Activated CD8-positive, alpha-beta memory T cell treated with anti-CD3 and anti-CD28 coated beads, Interleukin-2, amount 10 ng/mL, durations not matched to agents 7 days and 5 days (primary cell): ENCODE results near the gene CYP2F1. TPM values are rescaled to one million over a fixed set of nuclear protein-coding genes. Genes with fewer than 3 reads are reported as not detected.
"Not testable (repeated sequence)": the region's sequence is repeated elsewhere in the genome, so short reads cannot be mapped to it uniquely, and the experiment has no call there.

ENCODE experiments used
- ATAC-seq: fragments of 150-1000 bp; cut with Tn5 transposase; one replicate; pipeline ENCODE4 v1.10.0; 2021; ENCODE audit warnings: moderate library complexity
- CTCF ChIA-PET: fragments of 350-600 bp; sonication (Branson Sonifier 250); formaldehyde crosslinking; loops from one replicate; lab custom pipeline; 2021; ENCODE audit warnings: antibody characterized with exemption; lab: Charles Lee
- DNase-seq: peaks from one replicate; pipeline ENCODE4 v3.0.0-alpha.2; 2020
- H3K27ac Mint-ChIP-seq: one replicate; pipeline ENCODE4 v1.8.0; 2021; ENCODE audit warnings: mild to moderate bottlenecking, mixed read lengths
- H3K27me3 Mint-ChIP-seq: one replicate; pipeline ENCODE4 v1.8.0; 2021; ENCODE audit warnings: mixed read lengths
- H3K36me3 Mint-ChIP-seq: one replicate; pipeline ENCODE4 v1.8.0; 2021; ENCODE audit warnings: mild to moderate bottlenecking, mixed read lengths
- H3K4me1 Mint-ChIP-seq: one replicate; pipeline ENCODE4 v1.8.0; 2021; ENCODE audit warnings: mixed read lengths
- H3K4me3 Mint-ChIP-seq: one replicate; pipeline ENCODE4 v1.8.0; 2021; ENCODE audit warnings: mild to moderate bottlenecking, moderate library complexity, mixed read lengths
- H3K9me3 Mint-ChIP-seq: one replicate; pipeline ENCODE4 v1.8.0; 2022; ENCODE audit warnings: low read depth, mixed read lengths
- total RNA-seq, 2 experiments: library from RNA; stranded (reverse); gene quantifications; one replicate each; pipeline ENCODE4 v1.2.3, GENCODE V29; 2021

Gene CYP2F1
- total RNA-seq, 2 experiments from 2014 or later, result not detected

DNA sequence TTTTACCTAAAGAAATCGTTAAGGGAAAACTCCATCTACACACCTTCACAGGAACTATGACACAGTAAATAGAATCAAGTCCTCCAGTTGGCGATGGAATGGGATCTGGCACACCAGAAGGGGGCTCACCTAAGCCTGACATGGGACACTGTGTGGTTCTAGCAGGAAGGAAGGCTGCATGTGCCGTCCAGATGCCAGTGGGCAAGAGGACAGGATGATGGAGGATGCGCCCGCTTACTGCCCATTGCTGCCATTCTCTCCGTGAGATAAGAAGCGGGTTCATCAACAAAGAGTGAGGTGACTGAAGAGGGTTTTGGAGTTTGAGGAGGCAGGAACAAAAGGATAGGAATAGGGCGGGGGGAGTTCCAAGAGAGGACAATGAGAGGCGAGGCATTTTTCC, 2.9 kb upstream of the CYP2F1 start:
- no peaks in the 10 kb centered on the region for H3K9me3 Mint-ChIP-seq
- H3K4me3 Mint-ChIP-seq, result no peak overlapping the region
- H3K27ac Mint-ChIP-seq, result no peak overlapping the region
- H3K27me3 Mint-ChIP-seq, result peaks cover 3% of the 10 kb centered on the region
- no peak for ATAC-seq
- no peaks in the 10 kb centered on the region for H3K36me3 Mint-ChIP-seq
- CTCF ChIA-PET, result interaction anchor here (1.8 kb wide), 1 partner anchor 33 kb away, joined by 5 read pairs; no protein-coding TSS in a partner anchor
- H3K4me1 Mint-ChIP-seq, result no peaks in the 10 kb centered on the region
- DNase-seq, result no peak

DNA sequence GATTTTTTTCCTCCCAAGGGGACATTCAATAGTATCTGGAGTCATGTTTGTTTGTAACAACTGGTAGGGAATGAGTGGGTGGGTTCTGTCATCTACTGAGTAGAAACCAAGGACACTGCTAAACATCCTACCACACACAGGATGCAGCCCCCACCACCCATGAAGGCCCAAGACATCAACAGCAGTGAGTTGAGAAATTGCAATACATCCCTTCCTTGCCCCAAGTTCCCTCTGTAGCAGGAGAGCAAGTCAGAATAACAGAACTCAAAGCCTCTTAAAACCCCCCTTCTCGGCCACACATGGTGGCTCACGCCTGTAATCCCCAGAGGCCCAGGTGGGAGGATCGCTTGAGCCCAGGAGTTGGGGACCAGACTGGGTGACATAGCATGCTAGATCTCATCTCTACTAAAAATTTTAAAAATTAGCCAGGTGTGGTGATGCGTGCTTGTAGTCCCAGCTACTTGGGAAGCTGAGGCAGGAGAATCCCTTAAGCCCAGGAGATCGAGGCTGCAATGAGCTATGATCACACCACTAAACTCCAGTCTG, 2.4 kb upstream of the CYP2F1 start:
- no peaks in the 10 kb centered on the region for H3K9me3 Mint-ChIP-seq
- no peaks in the 10 kb centered on the region for H3K36me3 Mint-ChIP-seq
- DNase-seq, result no peak
- ATAC-seq, result no peak
- peaks cover 3% of the 10 kb centered on the region for H3K27me3 Mint-ChIP-seq
- no peaks in the 10 kb centered on the region for H3K4me1 Mint-ChIP-seq
- CTCF ChIA-PET, result no interaction called here
- H3K27ac Mint-ChIP-seq, result no peak overlapping the region
- no peak overlapping the region for H3K4me3 Mint-ChIP-seq

DNA sequence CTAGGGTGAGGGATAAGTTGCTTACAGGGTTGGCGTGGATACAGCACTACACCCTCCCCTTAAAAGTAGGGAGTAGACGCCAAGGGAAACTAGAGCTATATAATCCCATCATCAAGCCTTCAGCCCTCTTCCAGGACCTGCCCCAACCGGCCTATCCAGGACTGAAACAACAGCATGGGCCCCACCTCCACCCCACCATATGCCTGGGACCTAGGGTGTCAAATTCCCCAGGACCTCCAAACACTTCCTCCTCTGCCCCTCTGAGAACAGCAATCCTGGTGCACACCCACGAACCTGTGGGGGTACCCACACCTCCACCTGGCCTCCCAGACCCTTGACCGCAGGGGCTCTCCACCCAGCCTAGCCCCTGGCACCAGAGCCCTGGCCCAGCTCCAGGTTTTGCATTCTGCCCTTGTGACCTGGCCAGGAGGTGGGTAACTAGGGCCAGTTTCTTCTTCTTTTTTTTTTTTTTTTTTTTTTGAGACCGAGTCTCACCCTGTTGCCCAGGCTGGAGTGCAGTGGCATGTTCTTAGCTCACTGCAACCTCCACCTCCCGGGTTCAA, 1.4 kb upstream of the CYP2F1 start:
- CTCF ChIA-PET, result no interaction called here
- Mint-ChIP-seq H3K27me3 (peaks cover 3% of the 10 kb centered on the region), H3K4me3 (no peak overlapping the region), H3K9me3 (no peaks in the 10 kb centered on the region), H3K36me3 (no peaks in the 10 kb centered on the region), H3K27ac (no peak overlapping the region), H3K4me1 (no peaks in the 10 kb centered on the region)
- DNase-seq (no peak), ATAC-seq (no peak)

DNA sequence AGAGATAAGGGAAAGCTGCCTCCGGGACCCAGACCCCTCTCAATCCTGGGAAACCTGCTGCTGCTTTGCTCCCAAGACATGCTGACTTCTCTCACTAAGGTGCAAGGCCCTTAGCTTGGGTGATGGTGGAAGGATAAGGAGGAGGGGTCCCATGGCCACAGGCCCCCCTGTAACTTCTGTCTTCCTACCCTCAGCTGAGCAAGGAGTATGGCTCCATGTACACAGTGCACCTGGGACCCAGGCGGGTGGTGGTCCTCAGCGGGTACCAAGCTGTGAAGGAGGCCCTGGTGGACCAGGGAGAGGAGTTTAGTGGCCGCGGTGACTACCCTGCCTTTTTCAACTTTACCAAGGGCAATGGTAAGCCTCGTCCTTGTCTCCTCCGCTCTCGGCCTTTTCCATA, 2.0 kb downstream of the CYP2F1 start:
- Mint-ChIP-seq H3K9me3 (no peaks in the 10 kb centered on the region), H3K4me3 (no peak overlapping the region), H3K4me1 (peaks cover 14% of the 10 kb centered on the region), H3K36me3 (no peaks in the 10 kb centered on the region), H3K27ac (no peak overlapping the region), H3K27me3 (peaks cover 3% of the 10 kb centered on the region)
- CTCF ChIA-PET, result interaction anchor here (0.5 kb wide), 1 partner anchor 439 kb away, joined by 3 read pairs; no protein-coding TSS in a partner anchor
- no peak for DNase-seq
- ATAC-seq, result no peak

DNA sequence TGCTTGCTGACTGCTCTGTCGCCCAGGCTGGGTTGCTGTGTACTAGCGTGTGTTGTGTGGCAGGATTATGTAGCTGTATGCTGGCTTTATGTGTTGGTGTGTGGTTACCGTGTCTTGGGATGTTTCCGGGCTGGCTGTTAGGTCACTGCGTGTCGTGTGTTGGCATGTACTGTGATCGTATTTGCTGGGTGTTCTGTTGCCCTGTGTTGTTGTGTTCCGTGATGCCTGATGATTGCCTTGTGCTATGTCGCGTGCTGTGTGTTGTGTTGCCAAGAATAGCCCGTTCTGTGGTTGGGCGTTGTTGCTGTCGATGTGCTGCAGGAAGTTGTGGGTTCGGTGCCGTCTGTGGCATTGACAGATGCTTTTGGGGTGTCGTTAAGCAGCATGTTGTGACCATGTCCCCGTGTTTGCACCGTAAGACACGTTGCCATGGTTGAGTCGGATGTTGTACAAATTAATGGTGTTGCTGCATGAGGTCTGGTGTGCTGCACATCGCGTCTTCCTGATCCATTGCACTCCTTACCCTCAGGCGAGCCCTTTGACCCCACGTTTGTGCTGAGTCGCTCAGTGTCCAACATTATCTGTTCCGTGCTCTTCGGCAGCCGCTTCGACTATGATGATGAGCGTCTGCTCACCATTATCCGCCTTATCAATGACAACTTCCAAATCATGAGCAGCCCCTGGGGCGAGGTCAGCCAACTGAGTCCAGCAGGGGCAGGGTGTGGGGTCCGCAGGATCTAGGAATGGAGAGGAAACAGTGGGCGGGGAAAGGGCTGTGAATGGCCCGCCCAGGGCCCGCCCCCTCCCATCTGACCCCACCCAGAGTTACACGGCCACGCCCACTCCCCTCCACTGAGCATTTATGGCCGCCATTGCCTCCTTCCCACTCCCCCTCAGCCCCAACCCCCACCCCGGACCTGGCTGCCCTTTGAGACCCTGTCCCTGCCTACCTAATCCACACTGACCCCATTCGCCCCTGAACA, 7.0 kb downstream of the CYP2F1 start:
- H3K4me1 Mint-ChIP-seq, result peaks cover 21% of the 10 kb centered on the region
- DNase-seq (peak; percentile 90), ATAC-seq (peak; percentile 86)
- peak overlapping the region; percentile 72 for H3K27ac Mint-ChIP-seq
- H3K36me3 Mint-ChIP-seq, H3K9me3 Mint-ChIP-seq, H3K27me3 Mint-ChIP-seq, CTCF ChIA-PET: not testable (repeated sequence)
- H3K4me3 Mint-ChIP-seq, result peak overlapping the region; percentile 33

DNA sequence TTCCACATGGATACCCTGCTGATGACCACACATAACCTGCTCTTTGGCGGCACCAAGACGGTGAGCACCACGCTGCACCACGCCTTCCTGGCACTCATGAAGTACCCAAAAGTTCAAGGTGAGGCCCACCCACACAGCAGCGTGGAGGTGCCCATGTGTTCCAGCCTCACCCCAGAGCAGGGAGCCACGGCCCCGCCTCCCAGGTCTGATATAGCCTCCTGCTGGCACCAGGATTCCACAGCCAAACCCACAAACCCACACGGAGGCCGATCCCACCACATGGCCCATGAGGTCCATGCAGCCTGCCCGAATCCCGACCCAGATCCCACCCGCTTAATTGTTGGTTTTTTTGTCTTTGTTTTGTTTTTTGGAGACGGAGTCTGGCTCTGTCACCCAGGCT, 8.6 kb downstream of the CYP2F1 start:
- CTCF ChIA-PET, DNase-seq, H3K27me3 Mint-ChIP-seq, H3K4me3 Mint-ChIP-seq, ATAC-seq, H3K27ac Mint-ChIP-seq, H3K36me3 Mint-ChIP-seq, H3K9me3 Mint-ChIP-seq: not testable (repeated sequence)
- peaks cover 29% of the 10 kb centered on the region for H3K4me1 Mint-ChIP-seq

DNA sequence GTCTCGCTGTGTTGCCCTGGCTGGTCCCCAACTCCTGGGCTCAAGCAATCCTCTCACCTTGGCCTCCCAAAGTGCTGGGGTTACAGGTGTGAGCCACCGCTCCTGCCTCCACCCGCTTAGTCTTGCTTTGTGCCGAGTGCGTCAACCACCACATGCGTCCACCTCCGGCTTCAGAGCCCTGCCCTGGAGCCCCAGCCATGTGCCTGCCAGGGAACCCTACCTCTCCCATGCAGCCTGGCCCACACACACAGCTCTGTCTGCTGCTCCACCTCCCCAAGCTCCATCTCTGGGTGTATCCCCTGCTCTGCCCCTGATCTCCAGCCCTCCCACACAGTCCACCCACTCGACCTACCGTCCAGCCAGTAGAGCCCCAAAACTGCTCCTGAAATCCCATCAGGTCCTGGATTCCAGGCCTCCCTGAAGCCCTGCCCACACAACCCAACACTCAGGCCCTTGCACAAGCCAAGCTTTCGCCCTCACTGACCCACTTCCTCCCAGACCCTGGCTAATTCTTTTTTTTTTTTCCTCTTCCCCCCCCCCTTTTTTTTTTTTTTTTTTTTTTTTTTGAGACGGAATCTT, 9.6 kb downstream of the CYP2F1 start:
- CTCF ChIA-PET, result interaction anchor here (0.6 kb wide), 1 partner anchor 380 kb away, joined by 3 read pairs; no protein-coding TSS in a partner anchor
- H3K4me1 Mint-ChIP-seq, result peaks cover 33% of the 10 kb centered on the region
- no peak overlapping the region for H3K4me3 Mint-ChIP-seq
- H3K27me3 Mint-ChIP-seq, result peaks cover 3% of the 10 kb centered on the region
- no peak overlapping the region for H3K27ac Mint-ChIP-seq
- no peaks in the 10 kb centered on the region for H3K36me3 Mint-ChIP-seq
- DNase-seq (no peak), ATAC-seq (no peak)
- H3K9me3 Mint-ChIP-seq, result no peaks in the 10 kb centered on the region

DNA sequence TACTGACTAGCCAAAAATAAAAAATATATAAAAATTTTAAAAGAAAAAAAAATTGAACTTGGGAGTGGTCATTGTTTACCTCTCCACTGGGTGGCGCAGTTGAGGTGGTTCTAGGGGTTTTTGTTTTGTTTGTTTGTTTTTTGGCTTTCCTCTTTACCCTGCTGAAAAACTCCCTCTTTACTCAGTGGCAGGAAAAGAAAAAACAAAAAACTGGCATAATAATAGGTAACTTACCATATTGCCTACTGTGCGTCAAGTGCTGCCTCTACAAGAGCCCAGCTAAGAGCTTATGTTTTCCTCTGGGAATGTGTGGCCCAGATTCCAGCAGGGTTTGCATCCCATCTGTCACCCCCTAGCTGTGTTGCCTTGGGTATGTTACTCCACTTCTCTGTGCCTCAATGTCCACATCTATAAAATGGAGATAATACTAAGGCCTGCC, 12.6 kb downstream of the CYP2F1 start:
- not testable (repeated sequence) for H3K4me3 Mint-ChIP-seq, H3K27ac Mint-ChIP-seq, ATAC-seq, H3K36me3 Mint-ChIP-seq, H3K9me3 Mint-ChIP-seq
- peak; percentile 54 for DNase-seq
- Mint-ChIP-seq H3K4me1 (peaks cover 16% of the 10 kb centered on the region), H3K27me3 (peaks cover 19% of the 10 kb centered on the region)
- CTCF ChIA-PET, result interaction anchor here (0.5 to 2.5 kb wide), 11 partner anchors 8 to 463 kb away, joined by 3 to 10 read pairs (median 3); no protein-coding TSS in a partner anchor

DNA sequence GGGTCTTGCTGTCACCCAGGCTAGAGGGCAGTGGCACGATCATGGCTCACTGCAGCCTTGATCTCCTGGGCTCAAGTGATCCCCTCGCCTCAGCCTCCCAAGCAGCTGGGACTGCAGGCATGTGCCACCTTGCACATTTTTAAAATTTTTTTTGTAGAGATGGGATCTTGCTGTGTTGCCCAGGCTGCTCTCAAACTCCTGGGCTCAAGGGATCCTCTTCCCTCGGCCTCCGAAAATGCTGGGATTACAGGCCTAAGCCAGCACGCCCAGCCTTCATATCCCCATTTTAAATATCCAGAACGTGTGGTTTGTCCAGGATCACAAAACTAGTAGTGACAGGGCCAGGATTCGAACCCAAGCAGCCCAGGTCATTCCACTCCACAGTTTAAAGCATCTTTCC, 13.1 kb downstream of the CYP2F1 start:
- peak overlapping the region; percentile 40 for H3K4me3 Mint-ChIP-seq
- CTCF ChIA-PET, result interaction anchor here (0.8 to 2.5 kb wide), 8 partner anchors 8 to 464 kb away, joined by 3 to 10 read pairs (median 4); no protein-coding TSS in a partner anchor
- H3K27ac Mint-ChIP-seq, result not testable (repeated sequence)

DNA sequence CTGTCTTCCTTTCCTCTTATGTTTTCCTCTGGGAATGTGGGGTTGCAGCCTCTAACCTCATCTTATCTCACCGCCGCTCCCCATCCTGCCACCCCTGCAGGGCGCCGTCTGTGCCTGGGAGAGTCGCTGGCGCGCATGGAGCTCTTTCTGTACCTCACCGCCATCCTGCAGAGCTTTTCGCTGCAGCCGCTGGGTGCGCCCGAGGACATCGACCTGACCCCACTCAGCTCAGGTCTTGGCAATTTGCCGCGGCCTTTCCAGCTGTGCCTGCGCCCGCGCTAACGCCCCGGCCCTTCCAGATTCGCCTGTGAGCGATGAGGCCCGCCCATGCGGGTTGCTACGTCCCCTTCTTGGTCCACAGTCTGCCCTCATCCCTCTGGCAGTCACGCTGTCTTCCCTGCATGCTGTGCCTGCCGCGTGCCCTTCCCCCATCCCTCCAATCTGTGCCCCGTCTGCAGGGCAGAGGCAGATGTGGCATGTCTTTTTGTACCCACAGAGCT, 13.6 kb downstream of the CYP2F1 start:
- Mint-ChIP-seq H3K4me1 (peaks cover 13% of the 10 kb centered on the region), H3K27me3 (peaks cover 27% of the 10 kb centered on the region), H3K4me3 (peak overlapping the region; percentile 40)
- ATAC-seq (peak; percentile 96), DNase-seq (peak; percentile 76)
- H3K36me3 Mint-ChIP-seq, H3K9me3 Mint-ChIP-seq, H3K27ac Mint-ChIP-seq: not testable (repeated sequence)
- CTCF ChIA-PET, result interaction anchor here (1.0 to 2.5 kb wide), 5 partner anchors 9 to 181 kb away, joined by 3 to 10 read pairs (median 5); no protein-coding TSS in a partner anchor

More for the DNA sequence above, 13.1 kb downstream of the CYP2F1 start:
- Mint-ChIP-seq H3K27me3 (peaks cover 23% of the 10 kb centered on the region), H3K4me1 (peaks cover 13% of the 10 kb centered on the region)
- DNase-seq, H3K36me3 Mint-ChIP-seq, H3K9me3 Mint-ChIP-seq, ATAC-seq: not testable (repeated sequence)

DNA sequence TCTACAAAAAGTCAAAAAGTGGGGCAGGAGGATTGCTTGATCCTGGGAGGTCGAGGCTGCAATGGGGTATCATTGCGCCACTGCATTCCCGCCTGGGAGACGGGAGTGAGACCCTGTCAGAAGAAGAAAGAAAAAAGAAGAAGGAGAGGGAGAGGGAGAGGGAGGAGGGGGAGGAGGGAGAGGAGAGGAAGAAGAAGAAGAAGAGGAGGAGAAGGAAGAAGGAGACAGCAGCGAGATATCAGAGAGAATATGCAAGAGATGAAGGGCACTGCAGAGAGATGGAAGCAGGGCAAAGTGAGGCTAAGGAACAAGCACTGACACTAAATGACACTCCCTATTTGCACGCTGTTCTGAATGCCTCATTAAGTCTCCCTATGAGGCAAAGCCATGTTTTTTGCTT, 14.5 kb downstream of the CYP2F1 start:
- H3K36me3 Mint-ChIP-seq, result no peaks in the 10 kb centered on the region
- no peak overlapping the region for H3K27ac Mint-ChIP-seq
- CTCF ChIA-PET, result interaction anchor here (0.9 kb wide), 1 partner anchor 1318 kb away, joined by 3 read pairs; no protein-coding TSS in a partner anchor
- H3K4me3 Mint-ChIP-seq, result no peak overlapping the region
- H3K9me3 Mint-ChIP-seq, result no peaks in the 10 kb centered on the region
- peaks cover 32% of the 10 kb centered on the region for H3K27me3 Mint-ChIP-seq
- peaks cover 13% of the 10 kb centered on the region for H3K4me1 Mint-ChIP-seq
- DNase-seq, result no peak
- ATAC-seq, result no peak

DNA sequence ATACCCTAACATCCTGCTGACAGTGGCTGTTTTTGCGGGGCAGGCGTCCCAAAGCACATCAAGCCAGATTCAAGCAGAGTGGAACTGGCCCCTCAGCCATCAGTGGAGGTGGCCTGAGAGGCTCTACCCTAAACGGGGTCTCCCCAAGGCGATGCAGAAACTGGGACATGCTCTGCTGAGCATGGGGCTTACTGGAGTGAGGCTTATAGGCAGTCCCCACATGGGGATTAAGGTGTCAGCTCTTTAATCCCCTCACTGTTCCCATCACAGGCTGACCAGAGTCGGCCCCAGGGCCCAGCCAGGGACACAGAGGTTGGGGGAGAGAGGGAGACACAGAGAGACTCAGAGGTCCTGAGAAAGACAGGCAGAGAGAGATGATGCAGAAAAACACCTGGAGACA, 17.0 kb downstream of the CYP2F1 start:
- H3K4me1 Mint-ChIP-seq, result peaks cover 18% of the 10 kb centered on the region
- DNase-seq, result no peak
- H3K27me3 Mint-ChIP-seq, result peaks cover 45% of the 10 kb centered on the region
- no peak for ATAC-seq
- H3K9me3 Mint-ChIP-seq, result no peaks in the 10 kb centered on the region
- H3K36me3 Mint-ChIP-seq, result no peaks in the 10 kb centered on the region
- CTCF ChIA-PET, result interaction anchor here (1.0 kb wide), 1 partner anchor 162 kb away, joined by 3 read pairs; no protein-coding TSS in a partner anchor
- no peak overlapping the region for H3K4me3 Mint-ChIP-seq
- H3K27ac Mint-ChIP-seq, result no peak overlapping the region

DNA sequence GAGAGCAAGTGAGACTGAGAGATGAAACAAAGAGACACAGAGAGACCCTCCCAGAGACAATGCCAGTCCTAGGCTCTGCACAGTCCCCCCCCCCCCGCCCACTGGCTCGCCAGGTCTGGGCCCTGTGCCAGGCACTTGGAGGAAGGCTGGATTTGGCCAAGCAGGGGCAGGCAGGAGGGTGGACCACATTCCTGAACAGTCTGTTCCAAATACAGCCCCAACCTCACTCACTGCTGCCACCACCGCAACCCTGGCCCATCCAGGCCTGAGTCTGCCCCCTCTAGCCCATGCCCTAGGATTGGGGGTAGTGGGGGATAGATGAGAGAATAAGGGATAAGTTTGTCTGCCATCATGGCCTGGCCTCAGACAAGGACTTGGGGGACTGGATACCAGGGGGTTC, 19.0 kb downstream of the CYP2F1 start:
- no peak overlapping the region for H3K27ac Mint-ChIP-seq
- peaks cover 10% of the 10 kb centered on the region for H3K4me1 Mint-ChIP-seq
- peaks cover 45% of the 10 kb centered on the region for H3K27me3 Mint-ChIP-seq
- CTCF ChIA-PET, result no interaction called here
- no peak overlapping the region for H3K4me3 Mint-ChIP-seq
- no peaks in the 10 kb centered on the region for H3K36me3 Mint-ChIP-seq
- DNase-seq, result no peak
- H3K9me3 Mint-ChIP-seq, result no peaks in the 10 kb centered on the region
- ATAC-seq, result no peak
